ENCODE results near the gene LPP. TPM values are rescaled to one million over a fixed set of nuclear protein-coding genes. Genes with fewer than 3 reads are reported as not detected.
A peak's percentile ranks its signal among the peaks of the same experiment; 100 is the strongest.

The LPP gene, protein sequence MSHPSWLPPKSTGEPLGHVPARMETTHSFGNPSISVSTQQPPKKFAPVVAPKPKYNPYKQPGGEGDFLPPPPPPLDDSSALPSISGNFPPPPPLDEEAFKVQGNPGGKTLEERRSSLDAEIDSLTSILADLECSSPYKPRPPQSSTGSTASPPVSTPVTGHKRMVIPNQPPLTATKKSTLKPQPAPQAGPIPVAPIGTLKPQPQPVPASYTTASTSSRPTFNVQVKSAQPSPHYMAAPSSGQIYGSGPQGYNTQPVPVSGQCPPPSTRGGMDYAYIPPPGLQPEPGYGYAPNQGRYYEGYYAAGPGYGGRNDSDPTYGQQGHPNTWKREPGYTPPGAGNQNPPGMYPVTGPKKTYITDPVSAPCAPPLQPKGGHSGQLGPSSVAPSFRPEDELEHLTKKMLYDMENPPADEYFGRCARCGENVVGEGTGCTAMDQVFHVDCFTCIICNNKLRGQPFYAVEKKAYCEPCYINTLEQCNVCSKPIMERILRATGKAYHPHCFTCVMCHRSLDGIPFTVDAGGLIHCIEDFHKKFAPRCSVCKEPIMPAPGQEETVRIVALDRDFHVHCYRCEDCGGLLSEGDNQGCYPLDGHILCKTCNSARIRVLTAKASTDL
- polyA plus RNA-seq (2012; ENCODE audit: low read depth, missing spikeins), result 0.22 TPM

DNA sequence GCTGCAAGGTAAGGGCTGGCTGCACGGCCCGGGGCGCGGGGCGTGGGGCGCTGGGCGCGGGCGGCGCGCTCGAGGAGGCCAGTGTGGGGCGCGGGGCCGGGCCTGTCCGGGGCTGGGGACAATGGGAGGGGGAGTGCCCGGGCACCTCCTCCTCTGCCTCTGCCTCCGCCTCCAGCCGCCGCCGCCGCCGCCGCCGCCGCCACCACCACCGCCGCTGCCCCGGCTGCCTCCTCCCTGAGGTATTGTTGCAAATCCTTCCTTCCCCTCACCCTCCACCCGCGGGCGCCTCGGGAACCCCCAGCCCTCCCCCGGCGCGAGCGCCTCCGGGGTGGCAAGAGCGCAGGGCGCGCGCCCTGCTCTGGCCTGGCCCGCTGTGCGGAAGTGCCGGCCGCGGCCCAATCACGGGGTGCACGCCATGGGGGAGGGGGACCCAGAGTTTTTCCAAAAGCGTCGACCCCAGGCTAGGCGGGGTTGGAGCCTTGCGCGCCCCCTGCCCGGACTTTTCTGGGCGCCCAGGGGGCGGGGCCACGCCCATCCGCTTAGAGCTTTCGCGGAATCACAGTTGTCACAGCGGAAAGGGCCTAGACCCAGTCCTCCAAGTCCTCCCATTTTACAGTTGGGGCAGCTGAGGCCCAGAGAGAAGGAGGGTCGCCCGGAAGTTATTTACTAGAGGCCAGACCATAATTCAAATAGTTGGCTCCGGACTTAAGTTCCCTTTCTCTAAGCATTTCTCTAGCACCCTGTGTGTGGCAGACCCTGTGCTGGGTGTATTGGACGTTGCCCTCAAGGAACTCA is at the start of gene LPP:
Gene LPP (plus strand): TSS at position 144 of the 795 bp plus-strand sequence. CDS start 251,964 bp downstream, outside the sequence.
- FAIRE-seq (no peak), DNase-seq (ENCODE audit: insufficient read length, low spot score) (peak; percentile 55)
- TF ChIP-seq POLR2AphosphoS5 (IDR thresholded peaks at IDR 0.05; ENCODE audit: low read depth, low read length) (no peak), TAF1 (IDR thresholded peaks at IDR 0.05; ENCODE audit: low read depth, low read length) (no peak), SPI1 (IDR thresholded peaks at IDR 0.05; ENCODE audit: low read depth, low read length) (peak; percentile 31; the same call in 1 of the 2 replicates)

- no peak for TF ChIP-seq POLR2AphosphoS5 (IDR thresholded peaks at IDR 0.05; ENCODE audit: low read depth, low read length)
- TF ChIP-seq SPI1 (IDR thresholded peaks at IDR 0.05; ENCODE audit: low read depth, low read length), result no peak
- TF ChIP-seq TAF1 (IDR thresholded peaks at IDR 0.05; ENCODE audit: low read depth, low read length), result no peak
- TF ChIP-seq POLR2A (IDR thresholded peaks at IDR 0.05; ENCODE audit: low read depth, low read length), result no peak
- no peak for TF ChIP-seq PAX5 (IDR thresholded peaks at IDR 0.05; ENCODE audit: insufficient read depth, low read length, severe bottlenecking)
- no peak for TF ChIP-seq POU2F2 (IDR thresholded peaks at IDR 0.05; ENCODE audit: low read depth, low read length)
- FAIRE-seq, result no peak
Measured at GRCh38 chr3:188106006-188106405, 48.0 kb upstream of the LPP start.

DNA sequence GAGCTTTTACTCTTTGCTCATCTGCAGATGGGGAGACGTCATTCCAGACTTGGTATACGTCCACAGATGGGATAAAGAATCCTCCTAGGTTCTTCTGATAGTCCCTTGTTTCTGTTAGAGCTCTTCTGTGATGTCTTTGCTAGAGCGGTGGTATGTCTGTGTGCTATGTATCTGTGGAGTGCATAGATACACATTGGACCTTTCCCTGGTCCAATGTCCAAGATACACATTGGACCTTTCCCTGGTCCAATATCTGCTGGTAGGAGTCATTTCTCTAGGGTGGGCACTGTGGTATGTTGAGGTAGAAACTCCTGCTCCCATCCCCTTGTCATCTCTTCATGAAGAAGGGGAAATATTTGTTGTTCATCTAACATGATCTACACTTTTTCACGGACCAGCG is 47.5 kb upstream of the LPP start:
- no peak for TF ChIP-seq POLR2A (IDR thresholded peaks at IDR 0.05; ENCODE audit: low read depth, low read length)
- TF ChIP-seq PAX5 (IDR thresholded peaks at IDR 0.05; ENCODE audit: insufficient read depth, low read length, severe bottlenecking), result no peak
- no peak for TF ChIP-seq POLR2AphosphoS5 (IDR thresholded peaks at IDR 0.05; ENCODE audit: low read depth, low read length)
- TF ChIP-seq TAF1 (IDR thresholded peaks at IDR 0.05; ENCODE audit: low read depth, low read length), result no peak
- no peak for TF ChIP-seq SPI1 (IDR thresholded peaks at IDR 0.05; ENCODE audit: low read depth, low read length)
- no peak for TF ChIP-seq POU2F2 (IDR thresholded peaks at IDR 0.05; ENCODE audit: low read depth, low read length)
- no peak for FAIRE-seq
- DNase-seq (ENCODE audit: insufficient read length, low spot score), result no peak

More at GRCh38 chr3:188106006-188106405, 48.0 kb upstream of the LPP start:
- no peak for DNase-seq (ENCODE audit: insufficient read length, low spot score)

DNA sequence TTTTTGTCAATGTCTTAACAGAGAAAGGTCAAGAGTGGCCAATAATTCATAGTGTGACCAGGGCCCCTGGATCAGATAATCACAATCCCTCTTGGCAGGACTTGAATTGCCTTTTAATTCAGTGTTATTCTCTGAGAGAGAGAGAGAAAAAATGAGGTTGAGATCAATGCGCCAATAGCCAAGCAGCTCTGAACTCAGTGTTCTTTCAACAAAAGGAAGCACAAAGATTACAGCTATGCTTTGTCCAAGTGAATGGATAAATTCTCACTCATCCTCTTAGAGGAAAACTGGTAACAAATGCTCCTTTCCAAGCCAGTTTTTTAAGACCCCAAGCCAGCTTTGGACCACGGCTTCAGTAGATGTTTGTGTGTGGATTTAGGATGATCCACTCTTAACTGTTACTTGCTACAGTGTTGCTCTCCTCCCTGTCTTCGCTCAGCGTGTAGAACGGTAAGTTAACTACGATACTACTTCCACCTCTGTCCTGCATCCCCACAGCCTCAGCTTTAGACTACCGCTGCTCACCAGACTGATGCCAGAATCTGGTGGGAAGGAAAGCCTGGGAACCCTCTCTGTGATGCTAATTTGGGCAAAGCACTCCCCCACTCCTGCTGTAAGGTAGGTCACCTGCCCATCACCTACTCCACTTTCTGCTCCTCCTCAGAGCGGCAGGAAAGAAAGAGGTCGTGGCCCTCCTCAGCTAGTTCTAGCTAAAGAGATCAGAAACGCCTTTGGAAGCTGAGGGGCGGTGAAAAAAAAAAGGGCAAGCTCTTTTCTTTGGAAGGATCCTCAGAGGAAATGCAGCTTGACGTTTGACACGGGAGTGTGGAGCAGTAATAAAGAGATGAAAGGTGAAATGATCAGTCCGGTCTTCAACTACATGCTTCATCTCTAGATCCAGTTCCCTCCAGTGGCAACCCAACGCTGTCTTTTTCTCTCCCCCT is 46.8 kb upstream of the LPP start:
- no peak for TF ChIP-seq PAX5 (IDR thresholded peaks at IDR 0.05; ENCODE audit: insufficient read depth, low read length, severe bottlenecking)
- TF ChIP-seq POLR2AphosphoS5 (IDR thresholded peaks at IDR 0.05; ENCODE audit: low read depth, low read length), result no peak
- TF ChIP-seq POU2F2 (IDR thresholded peaks at IDR 0.05; ENCODE audit: low read depth, low read length), result no peak
- TF ChIP-seq POLR2A (IDR thresholded peaks at IDR 0.05; ENCODE audit: low read depth, low read length), result no peak
- TF ChIP-seq SPI1 (IDR thresholded peaks at IDR 0.05; ENCODE audit: low read depth, low read length), result no peak
- TF ChIP-seq TAF1 (IDR thresholded peaks at IDR 0.05; ENCODE audit: low read depth, low read length), result no peak
- DNase-seq (ENCODE audit: insufficient read length, low spot score), result no peak
- FAIRE-seq, result no peak

- TF ChIP-seq POU2F2 (IDR thresholded peaks at IDR 0.05; ENCODE audit: low read depth, low read length) (no peak), TAF1 (IDR thresholded peaks at IDR 0.05; ENCODE audit: low read depth, low read length) (no peak)
- FAIRE-seq (no peak), DNase-seq (ENCODE audit: insufficient read length, low spot score) (no peak)
Measured at GRCh38 chr3:188108703-188109412, 45.1 kb upstream of the LPP start.

- no peak for TF ChIP-seq SPI1 (IDR thresholded peaks at IDR 0.05; ENCODE audit: low read depth, low read length)
- no peak for TF ChIP-seq POLR2A (IDR thresholded peaks at IDR 0.05; ENCODE audit: low read depth, low read length)
- TF ChIP-seq PAX5 (IDR thresholded peaks at IDR 0.05; ENCODE audit: insufficient read depth, low read length, severe bottlenecking), result no peak
- TF ChIP-seq TAF1 (IDR thresholded peaks at IDR 0.05; ENCODE audit: low read depth, low read length), result no peak
- TF ChIP-seq POU2F2 (IDR thresholded peaks at IDR 0.05; ENCODE audit: low read depth, low read length), result no peak
- no peak for TF ChIP-seq POLR2AphosphoS5 (IDR thresholded peaks at IDR 0.05; ENCODE audit: low read depth, low read length)
- DNase-seq (ENCODE audit: insufficient read length, low spot score) (no peak), FAIRE-seq (no peak)
Measured at GRCh38 chr3:188111002-188111584, 42.9 kb upstream of the LPP start.

- DNase-seq (ENCODE audit: insufficient read length, low spot score), result no peak
- no peak for TF ChIP-seq POLR2A (IDR thresholded peaks at IDR 0.05; ENCODE audit: low read depth, low read length)
- no peak for TF ChIP-seq PAX5 (IDR thresholded peaks at IDR 0.05; ENCODE audit: insufficient read depth, low read length, severe bottlenecking)
- TF ChIP-seq POLR2AphosphoS5 (IDR thresholded peaks at IDR 0.05; ENCODE audit: low read depth, low read length), result no peak
- no peak for TF ChIP-seq TAF1 (IDR thresholded peaks at IDR 0.05; ENCODE audit: low read depth, low read length)
- TF ChIP-seq SPI1 (IDR thresholded peaks at IDR 0.05; ENCODE audit: low read depth, low read length), result no peak
- no peak for TF ChIP-seq POU2F2 (IDR thresholded peaks at IDR 0.05; ENCODE audit: low read depth, low read length)
- no peak for FAIRE-seq
Measured at GRCh38 chr3:188113756-188114155, 40.2 kb upstream of the LPP start.

DNA sequence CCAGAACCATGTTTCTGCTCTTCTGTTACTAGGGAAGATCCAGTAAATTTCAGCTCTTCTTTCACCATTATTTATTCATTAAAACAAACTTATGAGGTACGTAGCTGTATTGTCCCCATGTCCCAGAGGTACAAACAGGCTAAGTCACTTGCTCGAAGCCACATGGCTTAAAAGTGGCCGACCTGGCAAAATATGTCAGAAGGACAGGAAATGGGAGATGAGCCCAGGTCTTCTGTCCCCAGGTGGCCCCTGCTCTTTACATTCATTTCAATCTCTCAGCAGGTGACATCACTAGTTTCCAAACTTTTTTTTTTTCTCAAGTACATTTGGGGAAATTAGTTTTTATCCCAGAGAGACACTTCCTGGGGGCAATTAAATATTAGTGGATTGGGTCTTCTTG is 34.1 kb upstream of the LPP start:
- DNase-seq (ENCODE audit: insufficient read length, low spot score) (no peak), FAIRE-seq (no peak)
- no peak for TF ChIP-seq POLR2A (IDR thresholded peaks at IDR 0.05; ENCODE audit: low read depth, low read length)
- TF ChIP-seq SPI1 (IDR thresholded peaks at IDR 0.05; ENCODE audit: low read depth, low read length), result no peak
- no peak for TF ChIP-seq PAX5 (IDR thresholded peaks at IDR 0.05; ENCODE audit: insufficient read depth, low read length, severe bottlenecking)
- no peak for TF ChIP-seq TAF1 (IDR thresholded peaks at IDR 0.05; ENCODE audit: low read depth, low read length)
- TF ChIP-seq POU2F2 (IDR thresholded peaks at IDR 0.05; ENCODE audit: low read depth, low read length), result no peak
- no peak for TF ChIP-seq POLR2AphosphoS5 (IDR thresholded peaks at IDR 0.05; ENCODE audit: low read depth, low read length)

Data from GM12891 (cell line).